LHCN-M2 (cell line): ENCODE data around the gene ANKLE1. TPM values are rescaled to one million over a fixed set of nuclear protein-coding genes. Genes with fewer than 3 reads are reported as not detected.
"Not testable (repeated sequence)": the region's sequence is repeated elsewhere in the genome, so short reads cannot be mapped to it uniquely, and the experiment has no call there.

Source experiments
- DNase-seq: peaks from one replicate; pipeline ENCODE4 v3.0.0-alpha.2; 2012; ENCODE audit warnings: low read depth
- total RNA-seq: library from RNA; depleted of rRNA; stranded (reverse); fragments of >200 nt; gene quantifications from 2 replicates; pipeline ENCODE4 v1.2.3, GENCODE V29; 2014

The ANKLE1 gene
- total RNA-seq, 1 experiment from 2014 or later: 0.40 TPM

- no peak for DNase-seq
Observed at GRCh38 chr19:17248011-17248776, 33.5 kb upstream of the ANKLE1 start.

DNA sequence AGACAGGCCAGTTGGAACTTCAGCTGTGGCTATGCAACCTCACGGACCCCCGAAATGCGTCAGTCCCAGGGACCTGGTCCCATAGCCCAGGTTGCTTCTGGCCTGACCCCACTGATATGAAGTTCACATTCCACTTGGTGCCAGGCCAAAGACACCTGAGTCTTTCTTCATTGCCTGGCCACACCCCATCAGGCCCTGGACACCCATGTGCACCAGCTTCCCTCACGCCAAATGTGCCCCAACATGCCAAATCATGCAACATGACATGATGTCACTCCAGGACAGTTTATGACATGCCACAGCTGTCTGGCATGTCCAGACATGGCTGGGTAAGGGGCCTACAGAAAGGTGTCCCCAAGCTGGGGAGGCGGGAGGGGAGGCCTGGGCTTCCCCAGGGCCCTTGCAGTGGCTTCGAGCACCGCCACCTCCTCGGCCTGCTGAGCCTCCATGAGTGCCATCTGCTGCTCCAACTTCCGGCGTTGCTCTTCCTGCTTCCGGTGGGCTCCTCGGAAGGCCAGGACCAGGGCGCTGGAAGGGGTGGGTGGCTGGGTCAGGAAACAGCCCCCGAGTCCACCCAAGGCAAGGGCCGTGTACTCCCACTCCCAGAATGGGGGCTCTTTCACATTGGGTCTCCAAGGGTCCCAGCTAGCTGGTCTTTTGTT is 31.7 kb upstream of the ANKLE1 start:
- DNase-seq: no peak

DNA sequence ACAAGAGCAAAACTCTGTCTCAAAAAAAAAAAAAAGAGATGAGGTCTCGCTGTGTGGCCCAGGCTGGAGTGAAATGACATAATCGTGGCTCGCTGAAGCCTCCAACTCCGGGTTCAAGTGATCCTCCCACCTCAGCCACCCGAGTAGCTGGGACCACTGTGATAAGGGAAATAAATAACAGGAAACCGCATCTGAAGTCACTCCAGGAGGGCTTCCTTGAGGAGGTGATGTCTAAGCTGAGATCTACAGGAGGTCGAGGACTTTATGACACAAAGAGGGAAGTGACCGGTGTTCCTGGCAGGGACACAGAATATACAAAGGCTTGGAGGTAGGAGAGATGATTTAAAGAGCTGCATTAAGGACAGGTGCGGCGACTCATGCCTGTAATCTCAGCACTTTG is 27.1 kb upstream of the ANKLE1 start:
- no peak for DNase-seq

DNA sequence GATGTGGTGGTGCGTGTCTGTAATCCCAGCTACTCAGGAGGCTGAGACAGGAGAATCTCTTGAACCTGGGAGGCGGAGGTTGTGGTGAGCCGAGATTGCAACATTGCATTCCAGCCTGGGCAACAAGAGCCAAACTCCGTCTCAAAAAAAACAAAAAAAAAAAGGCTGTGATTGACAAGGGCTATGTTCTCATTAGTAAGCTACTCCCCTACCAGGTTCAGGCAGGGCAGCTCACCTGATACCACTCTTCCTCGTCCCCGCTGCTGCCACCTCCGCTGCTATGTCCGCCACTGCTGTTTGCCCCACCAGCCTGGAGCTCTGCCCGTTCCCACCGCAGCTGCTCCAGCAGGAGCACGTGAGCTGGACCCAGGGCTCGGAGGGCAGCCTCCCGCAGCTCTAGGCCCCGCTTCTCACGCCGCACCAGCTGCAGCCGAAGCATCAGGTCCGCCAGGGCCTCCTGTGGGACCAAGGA is 26.5 kb upstream of the ANKLE1 start:
- no peak for DNase-seq

DNA sequence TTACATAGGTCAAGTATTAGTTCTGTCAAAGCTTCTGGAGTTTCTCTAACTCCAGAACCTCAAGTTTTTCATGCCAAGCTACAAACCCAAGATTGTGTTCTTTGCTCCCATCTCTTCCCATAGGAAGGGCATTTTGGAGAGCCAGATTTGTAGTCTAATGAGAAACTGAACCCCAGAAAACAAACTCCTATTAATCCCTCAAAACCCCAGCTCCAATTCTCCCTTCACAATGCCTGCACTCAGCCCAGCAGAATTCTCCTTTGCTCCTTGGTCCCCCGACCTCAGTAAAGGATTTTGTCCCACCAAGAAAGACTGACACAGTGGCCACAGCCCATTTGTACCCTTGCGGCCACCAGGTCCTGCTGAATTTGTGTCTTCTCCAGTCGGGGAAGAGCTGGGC is 25.6 kb upstream of the ANKLE1 start:
- no peak for DNase-seq

DNA sequence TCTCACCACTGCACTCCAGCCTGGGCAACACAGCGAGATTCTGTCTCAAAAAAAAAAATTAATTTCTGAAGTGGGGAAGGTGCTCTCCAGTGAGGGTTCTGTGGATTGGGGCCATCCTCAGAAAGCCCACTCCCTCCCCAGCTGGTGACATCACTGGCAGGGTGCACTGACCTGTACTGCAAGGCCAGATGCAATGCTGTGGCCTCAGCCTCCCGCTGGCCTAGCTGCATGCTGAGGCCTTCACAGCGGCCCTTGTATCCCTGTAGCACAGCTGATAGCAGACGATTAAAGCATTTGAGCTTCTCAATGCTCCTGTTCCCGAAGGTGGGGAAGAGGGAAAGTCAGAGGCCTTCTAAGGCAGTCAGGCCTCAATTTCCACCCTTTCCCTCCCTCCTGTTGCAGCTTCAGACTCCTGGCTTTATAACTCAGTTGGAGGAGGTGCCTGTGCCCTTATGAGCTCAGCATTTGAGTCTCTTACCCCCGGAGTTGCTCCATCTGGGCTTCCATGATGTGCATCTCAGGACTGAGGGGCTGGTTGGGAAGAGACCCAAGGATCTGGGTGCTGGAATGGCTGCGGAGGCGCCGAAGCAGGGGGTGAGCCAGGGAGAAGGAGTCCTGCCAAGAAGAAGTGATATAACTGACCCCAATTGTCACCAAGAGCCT is 22.5 kb upstream of the ANKLE1 start:
- DNase-seq: no peak

- no peak for DNase-seq
Observed at GRCh38 chr19:17259934-17260333, 21.8 kb upstream of the ANKLE1 start.

DNA sequence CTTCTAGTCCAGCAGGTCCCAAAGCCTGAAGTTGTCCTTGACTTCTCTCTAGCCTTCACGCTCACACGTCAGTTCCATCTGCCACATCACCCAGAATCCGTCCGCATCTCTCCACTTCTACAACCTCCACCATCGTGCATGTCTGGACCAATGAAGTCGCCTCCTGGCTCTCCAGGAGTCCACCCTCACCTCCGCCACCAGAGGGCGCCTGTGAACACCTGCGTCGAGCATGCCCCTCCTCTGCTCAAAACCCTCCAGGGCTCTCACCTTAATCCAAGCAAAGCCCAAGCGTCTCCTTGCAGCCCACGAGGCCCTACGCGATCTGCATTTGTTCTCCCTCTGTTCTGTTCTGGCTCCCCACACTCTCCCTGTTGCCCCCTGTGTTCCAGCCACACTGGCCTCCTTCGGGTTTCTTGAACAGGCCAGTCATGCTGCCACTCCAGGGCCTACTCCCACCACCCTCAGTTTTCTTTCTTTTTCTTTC is 20.8 kb upstream of the ANKLE1 start:
- peak; percentile 61 for DNase-seq

DNA sequence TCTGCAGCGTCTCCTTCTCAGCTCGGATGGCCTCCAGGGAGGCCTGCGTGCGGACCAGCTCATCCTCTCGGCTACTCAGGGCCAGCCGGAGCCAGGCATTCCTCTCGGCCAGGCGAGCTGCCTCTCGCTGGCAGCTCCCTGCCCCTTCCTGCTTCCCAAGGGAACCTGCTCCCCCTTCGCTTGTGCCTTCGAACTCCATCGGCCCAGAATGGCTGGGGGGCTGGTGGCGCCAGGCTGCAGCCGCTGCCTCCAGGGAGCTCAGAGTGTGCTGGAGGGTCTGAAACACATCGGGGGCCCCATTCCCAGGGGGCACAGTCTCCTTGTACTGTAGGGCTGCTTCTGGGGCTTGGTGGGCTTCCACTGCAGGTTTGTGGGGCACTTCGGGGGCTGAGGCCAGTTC is 19.1 kb upstream of the ANKLE1 start:
- no peak for DNase-seq

GRCh38 chr19:17263712-17264640 is 17.7 kb upstream of the ANKLE1 start:
- DNase-seq: no peak

GRCh38 chr19:17264641-17264979 is 17.1 kb upstream of the ANKLE1 start, which contains the start of gene USHBP1:
USHBP1 (minus strand) TSS chr19:17264745; CDS start chr19:17264299, 446 bp downstream.
- DNase-seq: no peak

GRCh38 chr19:17266026-17266425 is 15.7 kb upstream of the ANKLE1 start:
- no peak for DNase-seq

GRCh38 chr19:17266589-17266974 is 15.1 kb upstream of the ANKLE1 start:
- DNase-seq: no peak

DNA sequence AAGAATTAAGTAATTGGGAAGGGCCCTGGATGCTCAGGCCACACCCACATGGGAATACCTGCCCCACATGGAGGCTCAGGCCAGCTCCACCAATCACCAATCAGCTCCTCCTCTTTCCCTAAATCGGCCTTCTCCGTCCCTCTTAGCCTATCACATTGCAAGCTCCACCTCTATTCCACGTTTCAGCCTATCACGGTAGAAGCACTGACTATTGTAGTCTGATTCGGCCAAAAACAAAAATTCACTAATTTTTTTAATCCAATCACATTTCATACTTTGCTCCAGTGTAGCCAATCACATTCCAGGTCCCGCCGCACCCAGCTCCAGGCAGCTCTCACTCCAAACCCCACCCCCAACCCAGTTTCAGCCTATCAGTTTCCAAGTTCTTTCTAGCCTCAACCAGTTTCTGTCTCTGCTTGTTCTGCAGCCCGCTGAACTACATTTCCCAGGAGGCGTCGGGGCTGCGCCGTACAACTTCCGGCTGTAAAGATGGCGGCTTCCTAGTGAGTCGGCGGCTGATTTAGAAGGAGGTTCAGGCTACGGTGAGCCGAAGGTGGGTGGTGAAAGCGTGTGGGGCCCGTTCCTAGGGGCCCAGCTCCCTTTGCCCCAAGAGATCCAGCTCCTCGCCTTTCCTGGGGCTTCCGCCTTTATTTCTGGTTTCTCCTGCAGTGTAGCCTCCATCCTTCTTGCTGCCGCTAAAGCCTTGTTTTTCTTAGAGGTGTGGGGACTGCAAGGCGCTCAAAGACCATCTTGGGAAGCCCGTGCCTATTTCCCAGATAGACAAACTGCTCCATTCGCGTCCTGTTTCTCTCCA is 14.5 kb upstream of the ANKLE1 start, which contains the start of gene BABAM1:
Gene BABAM1 (plus strand): TSS at position 469 of the 814 bp plus-strand sequence. CDS start 1,364 bp downstream, outside the sequence.
- DNase-seq: peak; percentile 100

- no peak for DNase-seq
Observed at GRCh38 chr19:17268754-17269153, 12.9 kb upstream of the ANKLE1 start.

- not testable (repeated sequence) for DNase-seq
Observed at GRCh38 chr19:17274892-17275291, 6.8 kb upstream of the ANKLE1 start.

- DNase-seq: no peak
Observed at GRCh38 chr19:17275441-17276175, 6.1 kb upstream of the ANKLE1 start.

GRCh38 chr19:17279436-17279835 is 2.3 kb upstream of the ANKLE1 start:
- DNase-seq: no peak

GRCh38 chr19:17282488-17283125 is 906 bp downstream of the ANKLE1 start:
- peak; percentile 71 for DNase-seq
